AG04449 (cell line): ENCODE measurements around the gene SLC23A2.

Experiments
- CTCF ChIA-PET: fragments of 350-600 bp; formaldehyde crosslinking; extraction: SDS; loops from one replicate; lab custom pipeline; 2021; ENCODE audit warnings: antibody characterized with exemption; lab: Yijun Ruan, JAX
- POLR2A ChIA-PET: fragments of 400-600, 350-600 bp; formaldehyde crosslinking; extraction: SDS; loops from one replicate; lab custom pipeline; 2020; ENCODE audit warnings: antibody characterized with exemption, inconsistent platforms; lab: Yijun Ruan, JAX
- DNase-seq: peaks from one replicate; pipeline ENCODE4 v3.0.0-alpha.2; 2010; ENCODE audit warnings: low read depth, low spot score
- H3K4me3 ChIP-seq: 2 replicates; pipeline ENCODE4 v1.5.1; 2011; ENCODE audit warnings: low read depth, mild to moderate bottlenecking, control low read depth, low read length
- CTCF ChIP-seq: IDR thresholded peaks from one replicate; pipeline ENCODE4 v1.5.1; 2011; ENCODE audit warnings: mild to moderate bottlenecking, moderate library complexity, low read length, control low read depth, inconsistent platforms; ENCODE audit not compliant: insufficient read depth; ENCODE audit errors: missing control alignments

The SLC23A2 gene

GRCh38 chr20:5001174-5002076 is at the start of gene SLC23A2:
SLC23A2 (minus strand) TSS chr20:5001510; CDS start chr20:4932562, 68,948 bp downstream.
- ChIA-PET POLR2A (no interaction called here), CTCF (interaction anchor here (1.5 kb wide), 1 partner anchor 21 kb away, joined by 3 read pairs; no protein-coding TSS in a partner anchor)
- no peak for DNase-seq
- TF ChIP-seq CTCF = no peak
- H3K4me3 ChIP-seq = peak within 1 kb of the TSS; percentile 71

GRCh38 chr20:5046656-5047339 is 45.5 kb upstream of the SLC23A2 start:
- CTCF ChIA-PET = interaction anchor here (1.2 kb wide), 1 partner anchor 10 kb away, joined by 3 read pairs; no protein-coding TSS in a partner anchor
- DNase-seq = no peak
- TF ChIP-seq CTCF = no peak

GRCh38 chr20:5045906-5046305 is 44.6 kb upstream of the SLC23A2 start:
- DNase-seq = no peak
- POLR2A ChIA-PET = no interaction called here
- CTCF ChIA-PET = interaction anchor here (1.2 kb wide), 1 partner anchor 11 kb away, joined by 3 read pairs; no protein-coding TSS in a partner anchor

More at GRCh38 chr20:5046656-5047339, 45.5 kb upstream of the SLC23A2 start:
- H3K4me3 ChIP-seq = no peak overlapping the region
- POLR2A ChIA-PET = interaction anchor here (0.6 kb wide), 1 partner anchor 57 kb away, joined by 3 read pairs; no protein-coding TSS in a partner anchor

GRCh38 chr20:5044075-5044620 is 42.8 kb upstream of the SLC23A2 start:
- ChIA-PET POLR2A (no interaction called here), CTCF (no interaction called here)
- no peak for DNase-seq
- no peak overlapping the region for H3K4me3 ChIP-seq
- TF ChIP-seq CTCF = no peak

More at GRCh38 chr20:5045906-5046305, 44.6 kb upstream of the SLC23A2 start:
- no peak overlapping the region for H3K4me3 ChIP-seq
- no peak for TF ChIP-seq CTCF

GRCh38 chr20:5041433-5041832 is 40.1 kb upstream of the SLC23A2 start:
- no peak for TF ChIP-seq CTCF
- ChIA-PET CTCF (interaction anchor here (1.1 kb wide), 1 partner anchor 12 kb away, joined by 3 read pairs; no protein-coding TSS in a partner anchor), POLR2A (no interaction called here)
- peak; percentile 46 for DNase-seq
- no peak overlapping the region for H3K4me3 ChIP-seq
